GM23338 (cell line): ENCODE measurements around the gene EFCAB10. TPM values are rescaled to one million over a fixed set of nuclear protein-coding genes. Genes with fewer than 3 reads are reported as not detected.

Source experiments
- ATAC-seq: fragments of 200-7000 bp; cut with Tn5 transposase; 3 replicates; pipeline ENCODE4 v1.9.1; 2020
- DNase-seq: peaks from one replicate; pipeline ENCODE4 v3.0.0-alpha.2; 2015; ENCODE audit warnings: low spot score
- H2AFZ ChIP-seq: fragments of 200-600 bp; sonication (generic); 2 replicates; pipeline ENCODE4 v1.8.0; 2016; ENCODE audit warnings: antibody characterized with exemption, mild to moderate bottlenecking, moderate library complexity
- H3F3A ChIP-seq: fragments of 200-600 bp; sonication (generic); replicated peaks from 2 replicates; pipeline ENCODE4 v1.8.0; 2017; ENCODE audit warnings: antibody characterized with exemption, mixed run types, low read depth
- H3K27ac ChIP-seq: fragments of 200-600 bp; sonication (generic); 2 replicates; pipeline ENCODE4 v1.6.1; 2016; ENCODE audit warnings: low read depth
- H3K27me3 ChIP-seq: fragments of 200-600 bp; sonication (generic); 2 replicates; pipeline ENCODE4 v1.8.0; 2016; ENCODE audit warnings: mild to moderate bottlenecking, mixed run types, moderate library complexity; ENCODE audit not compliant: insufficient read depth
- H3K36me3 ChIP-seq: fragments of 200-600 bp; sonication (generic); 2 replicates; pipeline ENCODE4 v1.8.0; 2016; ENCODE audit warnings: mild to moderate bottlenecking; ENCODE audit not compliant: insufficient read depth
- H3K4me1 ChIP-seq: fragments of 200-600 bp; sonication (generic); 2 replicates; pipeline ENCODE4 v1.8.0; 2016; ENCODE audit warnings: mild to moderate bottlenecking, moderate library complexity; ENCODE audit not compliant: insufficient read depth
- H3K4me2 ChIP-seq: fragments of 200-600 bp; sonication (generic); 2 replicates; pipeline ENCODE4 v1.7.1; 2017; ENCODE audit warnings: mixed run types
- H3K4me3 ChIP-seq: fragments of 200-600 bp; sonication (generic); 2 replicates; pipeline ENCODE4 v1.6.1; 2016; ENCODE audit warnings: mixed run types
- H3K79me2 ChIP-seq: fragments of 200-600 bp; sonication (generic); replicated peaks from 2 replicates; pipeline ENCODE4 v1.8.0; 2017; ENCODE audit warnings: mild to moderate bottlenecking; ENCODE audit not compliant: insufficient read depth
- H3K9me2 ChIP-seq: fragments of 200-600 bp; sonication (generic); 2 replicates; pipeline ENCODE4 v1.8.0; 2017; ENCODE audit not compliant: insufficient read depth
- H4K20me1 ChIP-seq: fragments of 200-600 bp; sonication (generic); replicated peaks from 2 replicates; pipeline ENCODE4 v1.8.0; 2017; ENCODE audit warnings: mild to moderate bottlenecking; ENCODE audit not compliant: insufficient read depth
- H3K27ac Mint-ChIP-seq: 2 replicates; pipeline ENCODE4 v1.8.0; 2020; ENCODE audit warnings: inconsistent platforms, mild to moderate bottlenecking, moderate library complexity, mixed read lengths
- H3K27me3 Mint-ChIP-seq: 3 replicates; pipeline ENCODE4 v1.8.0; 2022; ENCODE audit warnings: low read depth, mild to moderate bottlenecking, moderate library complexity, mixed read lengths, inconsistent platforms; ENCODE audit not compliant: insufficient read depth, poor library complexity
- H3K36me3 Mint-ChIP-seq: 3 replicates; pipeline ENCODE4 v1.8.0; 2021; ENCODE audit warnings: low read depth, mild to moderate bottlenecking, inconsistent platforms, moderate library complexity, mixed read lengths
- H3K4me1 Mint-ChIP-seq: 3 replicates; pipeline ENCODE4 v1.8.0; 2020; ENCODE audit warnings: mild to moderate bottlenecking, inconsistent platforms, mixed read lengths
- H3K4me3 Mint-ChIP-seq: 3 replicates; pipeline ENCODE4 v1.8.0; 2021; ENCODE audit warnings: moderate library complexity, mild to moderate bottlenecking, inconsistent platforms, mixed read lengths
- H3K9me3 Mint-ChIP-seq: 3 replicates; pipeline ENCODE4 v1.8.0; 2020; ENCODE audit warnings: moderate library complexity, mild to moderate bottlenecking, inconsistent platforms, mixed read lengths
- CREB1 ChIP-seq: fragments of 250-450 bp; sonication (Bioruptor Pico); IDR thresholded peaks from 2 replicates; pipeline ENCODE4 v1.5.0; 2020; ENCODE audit warnings: low read depth, mild to moderate bottlenecking, moderate library complexity
- CTCF ChIP-seq, 2 experiments: fragments of 200-600 bp in 1 of 2; sonication (generic) in 1 of 2; conservative IDR thresholded peaks; 2 replicates each; pipeline versions ENCODE4 v1.5.1 to v1.6.1; 2016 to 2017; ENCODE audit warnings: antibody characterized with exemption in 2 of 2, low read depth in 2 of 2, mild to moderate bottlenecking in 2 of 2, moderate library complexity in 1 of 2
- ETS1 ChIP-seq: IDR thresholded peaks from 2 replicates; pipeline ENCODE4 v1.6.1; 2016; ENCODE audit warnings: antibody characterized with exemption
- EZH2 ChIP-seq: fragments of 200-600 bp; sonication (generic); IDR thresholded peaks from one replicate; pipeline ENCODE4 v1.8.0; 2017; ENCODE audit warnings: antibody characterized with exemption, mild to moderate bottlenecking, low read depth; ENCODE audit not compliant: unreplicated experiment
- EZH2phosphoT487 ChIP-seq: fragments of 200-600 bp; sonication (generic); IDR thresholded peaks from one replicate; pipeline ENCODE4 v1.8.1; 2018; ENCODE audit warnings: antibody characterized with exemption; ENCODE audit not compliant: unreplicated experiment
- JUNB ChIP-seq: IDR thresholded peaks from one replicate; pipeline ENCODE4 v1.6.1; 2016; ENCODE audit warnings: antibody characterized with exemption; ENCODE audit not compliant: unreplicated experiment
- NANOG ChIP-seq: IDR thresholded peaks from 2 replicates; pipeline ENCODE4 v1.6.1; 2016; ENCODE audit warnings: antibody characterized with exemption, borderline replicate concordance
- POLR2AphosphoS5 ChIP-seq: IDR thresholded peaks from 2 replicates; pipeline ENCODE4 v1.6.1; 2016; ENCODE audit warnings: antibody characterized with exemption, low read depth
- REST ChIP-seq: IDR thresholded peaks from one replicate; pipeline ENCODE4 v1.6.1; 2018; ENCODE audit warnings: antibody characterized with exemption; ENCODE audit not compliant: unreplicated experiment
- STAT1 ChIP-seq: IDR thresholded peaks from one replicate; pipeline ENCODE4 v1.6.1; 2016; ENCODE audit warnings: antibody characterized with exemption; ENCODE audit not compliant: unreplicated experiment
- ZNF114 ChIP-seq: fragments of 250-450 bp; sonication (Bioruptor Pico); IDR thresholded peaks from 2 replicates; pipeline ENCODE4 v1.5.0; 2020; ENCODE audit warnings: mild to moderate bottlenecking, moderate library complexity
- ZNF331 ChIP-seq: fragments of 250-450 bp; sonication (Bioruptor Pico); IDR thresholded peaks from 2 replicates; pipeline ENCODE4 v1.5.0; 2020; ENCODE audit warnings: low read depth, mild to moderate bottlenecking, moderate library complexity
- ZNF462 ChIP-seq: fragments of 250-450 bp; sonication (Bioruptor Pico); IDR thresholded peaks from 2 replicates; pipeline ENCODE4 v1.5.0; 2020; ENCODE audit warnings: mild to moderate bottlenecking, moderate library complexity
- polyA plus RNA-seq: library from polyadenylated mRNA; unstranded; fragments of >200 nt; fragmentation: Nextera tagmentation; extraction: Ambion mirVana; gene quantifications from 2 replicates; pipeline ENCODE4 v1.2.1, GENCODE V29; 2016
- total RNA-seq: library from RNA; depleted of rRNA; stranded (reverse); fragments of >200 nt; shearing (Covaris generic); gene quantifications from 2 replicates; pipeline ENCODE4 v1.2.3, GENCODE V29; 2014

The EFCAB10 gene
- total and polyA plus RNA-seq, 2 experiments from 2014 or later = 4.7 to 10.3 TPM

- peaks cover 14% of the 10 kb centered on the region for H3K9me3 Mint-ChIP-seq
- no peak overlapping the region for H3K27ac Mint-ChIP-seq
- Histone ChIP-seq H3K27me3 (no peaks in the 10 kb centered on the region), H3F3A (no peaks in the 10 kb centered on the region; the same call in 1 of the 2 replicates), H3K27ac (peak overlapping the region; percentile 78; the same call in 1 of the 2 replicates), H3K9me2 (peaks cover 3% of the 10 kb centered on the region; the same call in 1 of the 2 replicates), H3K4me2 (no peak overlapping the region), H4K20me1 (no peaks in the 10 kb centered on the region), H3K79me2 (no peaks in the 10 kb centered on the region), H2AFZ (peak overlapping the region; percentile 63; the same call in 1 of the 2 replicates), H3K4me1 (no peaks in the 10 kb centered on the region), H3K4me3 (no peak overlapping the region), H3K36me3 (no peaks in the 10 kb centered on the region)
- peaks cover 11% of the 10 kb centered on the region for H3K36me3 Mint-ChIP-seq
- peaks cover 2% of the 10 kb centered on the region for H3K27me3 Mint-ChIP-seq
- ATAC-seq (no peak), DNase-seq (no peak)
- H3K4me1 Mint-ChIP-seq = peaks cover 3% of the 10 kb centered on the region
- no peak overlapping the region for H3K4me3 Mint-ChIP-seq
- TF ChIP-seq EZH2 = no peak
- no peak for TF ChIP-seq NANOG
- TF ChIP-seq ZNF462 (CRISPR knock-in tag) = no peak
- no peak for TF ChIP-seq STAT1
- TF ChIP-seq CREB1 (CRISPR knock-in tag) = no peak
- no peak for TF ChIP-seq JUNB
- TF ChIP-seq ZNF114 (CRISPR knock-in tag) = no peak
- TF ChIP-seq ZNF331 = no peak
- TF ChIP-seq ETS1 = no peak
- no peak for TF ChIP-seq POLR2AphosphoS5
- no peak for TF ChIP-seq REST
- TF ChIP-seq CTCF (conservative IDR thresholded peaks at IDR 0.05; ENCODE audit: low read depth in 2 of 2) = no peak
- no peak for TF ChIP-seq EZH2phosphoT487
Observed at GRCh38 chr7:105587909-105588635, 6.8 kb upstream of the EFCAB10 start.
